C4-2B (cell line): Measurements from ENCODE around the gene HRC.

Source experiments
- H3K27ac ChIP-seq: fragments of 450-650 bp; 2 replicates; pipeline ENCODE4 v1.5.1; 2017
- CTCF ChIP-seq: fragments of 450-650 bp; conservative IDR thresholded peaks from 2 replicates; pipeline ENCODE4 v1.5.1; 2017; ENCODE audit warnings: mild to moderate bottlenecking
- ZFX ChIP-seq: fragments of 450-650 bp; IDR thresholded peaks from 2 replicates; pipeline ENCODE4 v1.6.1; 2017

Gene HRC

GRCh38 chr19:49113762-49114629, 41.2 kb downstream of the HRC start, which contains the start of gene LIN7B:
TSS of gene LIN7B (plus strand) at chr19:49114370. CDS start at chr19:49114405, 35 bp downstream.
- H3K27ac ChIP-seq, result peak within 1 kb of the TSS; percentile 71
- no peak for TF ChIP-seq ZFX
- TF ChIP-seq CTCF, result peak; percentile 59

GRCh38 chr19:49111218-49111998, 43.8 kb downstream of the HRC start:
- TF ChIP-seq CTCF, result no peak
- no peak for TF ChIP-seq ZFX
- H3K27ac ChIP-seq, result no peak overlapping the region

GRCh38 chr19:49110567-49110966, 44.6 kb downstream of the HRC start:
- TF ChIP-seq CTCF, result no peak
- TF ChIP-seq ZFX, result no peak
- no peak overlapping the region for H3K27ac ChIP-seq

GRCh38 chr19:49109569-49110233, 45.5 kb downstream of the HRC start:
- no peak overlapping the region for H3K27ac ChIP-seq
- TF ChIP-seq ZFX, result no peak
- no peak for TF ChIP-seq CTCF

GRCh38 chr19:49109051-49109450, 46.1 kb downstream of the HRC start:
- no peak overlapping the region for H3K27ac ChIP-seq
- no peak for TF ChIP-seq ZFX
- no peak for TF ChIP-seq CTCF

GRCh38 chr19:49107625-49108459, 47.4 kb downstream of the HRC start:
- no peak for TF ChIP-seq ZFX
- TF ChIP-seq CTCF, result no peak
- H3K27ac ChIP-seq, result no peak overlapping the region
